ENCODE data around the gene SLC5A10. TPM values are rescaled to one million over a fixed set of nuclear protein-coding genes. Genes with fewer than 3 reads are reported as not detected.

The SLC5A10 gene
- polyA plus RNA-seq, 3 donors: 0.10 to 0.17 (median 0.12) TPM

DNA sequence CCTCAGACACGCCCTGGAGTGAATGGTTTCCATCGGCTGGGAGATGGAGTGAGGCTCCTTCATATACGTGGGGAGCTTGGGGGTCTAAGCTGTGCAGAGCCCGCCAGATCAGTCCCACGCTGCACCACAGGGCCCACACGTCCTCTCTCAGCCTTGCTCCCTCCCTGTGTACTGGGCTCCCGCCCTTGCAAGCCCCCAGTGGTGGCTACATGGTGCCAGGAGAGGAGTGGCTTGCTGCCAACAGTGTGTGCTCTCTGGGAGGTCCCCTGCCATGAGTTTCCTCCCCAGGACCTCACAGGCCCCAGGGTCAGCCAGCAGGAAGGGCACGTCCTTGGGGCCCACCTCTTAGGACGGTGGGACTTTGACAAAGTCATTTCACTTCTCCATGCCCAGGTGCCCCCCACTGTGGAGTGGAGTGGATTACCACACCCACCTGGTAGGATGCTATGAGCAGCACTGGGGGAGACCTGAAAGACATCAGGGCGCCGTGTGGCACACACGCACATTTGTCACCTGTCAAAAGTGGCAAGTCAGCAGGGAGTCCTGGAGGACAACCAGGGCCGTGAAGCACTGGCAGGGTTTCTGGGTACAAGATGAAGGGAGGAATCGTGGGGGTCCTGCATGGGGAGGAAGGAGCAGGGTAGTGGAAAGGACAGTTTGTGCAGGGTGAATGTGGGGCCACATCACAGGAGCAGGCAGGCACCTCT lies 13.7 kb downstream of the SLC5A10 start:
- Histone ChIP-seq H3K4me2 (replicated peaks; ENCODE audit: extremely low read depth, low read length, poor library complexity, severe bottlenecking) (no peak overlapping the region), H3K9ac (ENCODE audit: insufficient read depth, low read length, poor library complexity, severe bottlenecking) (no peak overlapping the region), H3K36me3 (replicated peaks in 1 of 2; ENCODE audit: control insufficient read depth in 1 of 2, insufficient read depth in 2 of 2, low read length in 2 of 2) (no peaks in the 10 kb centered on the region), H3K27ac (ENCODE audit: low read depth in 1 of 2, low read length in 2 of 2) (no peak overlapping the region), H3K4me1 (ENCODE audit: control insufficient read depth in 1 of 2, insufficient read depth in 2 of 2, low read length in 2 of 2) (peaks cover 18 to 20% of the 10 kb centered on the region in 2 donors), H3K79me2 (ENCODE audit: insufficient read depth, low read length) (no peaks in the 10 kb centered on the region), H3K9me3 (replicated peaks in 1 of 2; ENCODE audit: control insufficient read depth in 1 of 2, insufficient read depth in 1 of 2, low read length in 2 of 2) (no peaks in the 10 kb centered on the region), H2AFZ (ENCODE audit: insufficient read depth, low read depth, low read length, poor library complexity, severe bottlenecking) (no peak overlapping the region), H4K20me1 (ENCODE audit: insufficient read depth, low read length) (no peaks in the 10 kb centered on the region), H3K27me3 (ENCODE audit: control insufficient read depth in 2 of 2, insufficient read depth in 2 of 2, low read length in 2 of 2) (no peaks in the 10 kb centered on the region), H3K4me3 (replicated peaks in 1 of 3; ENCODE audit: low read depth in 2 of 3, low read length in 3 of 3) (no peak overlapping the region)
- no peak for DNase-seq
- TF ChIP-seq, protein P1, sequence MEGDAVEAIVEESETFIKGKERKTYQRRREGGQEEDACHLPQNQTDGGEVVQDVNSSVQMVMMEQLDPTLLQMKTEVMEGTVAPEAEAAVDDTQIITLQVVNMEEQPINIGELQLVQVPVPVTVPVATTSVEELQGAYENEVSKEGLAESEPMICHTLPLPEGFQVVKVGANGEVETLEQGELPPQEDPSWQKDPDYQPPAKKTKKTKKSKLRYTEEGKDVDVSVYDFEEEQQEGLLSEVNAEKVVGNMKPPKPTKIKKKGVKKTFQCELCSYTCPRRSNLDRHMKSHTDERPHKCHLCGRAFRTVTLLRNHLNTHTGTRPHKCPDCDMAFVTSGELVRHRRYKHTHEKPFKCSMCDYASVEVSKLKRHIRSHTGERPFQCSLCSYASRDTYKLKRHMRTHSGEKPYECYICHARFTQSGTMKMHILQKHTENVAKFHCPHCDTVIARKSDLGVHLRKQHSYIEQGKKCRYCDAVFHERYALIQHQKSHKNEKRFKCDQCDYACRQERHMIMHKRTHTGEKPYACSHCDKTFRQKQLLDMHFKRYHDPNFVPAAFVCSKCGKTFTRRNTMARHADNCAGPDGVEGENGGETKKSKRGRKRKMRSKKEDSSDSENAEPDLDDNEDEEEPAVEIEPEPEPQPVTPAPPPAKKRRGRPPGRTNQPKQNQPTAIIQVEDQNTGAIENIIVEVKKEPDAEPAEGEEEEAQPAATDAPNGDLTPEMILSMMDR (IDR thresholded peaks at IDR 0.05): no peak
- 65% methylated on average over 11 of the region's 14 CpGs for WGBS (ENCODE audit: insufficient coverage)
- no peaks in the 10 kb centered on the region for H3K9me3 Mint-ChIP-seq
- intact Hi-C loops (cut with micrococcal nuclease): no loop called here
- no peaks in the 10 kb centered on the region for H3K36me3 Mint-ChIP-seq
- H3K27me3 Mint-ChIP-seq (ENCODE audit: low read depth in 3 of 3): peaks cover 4 to 7% (median 4%) of the 10 kb centered on the region in 3 donors
- peaks cover 26% of the 10 kb centered on the region for H3K4me1 Mint-ChIP-seq
- no peak overlapping the region for H3K27ac Mint-ChIP-seq
- no peak overlapping the region for H3K4me3 Mint-ChIP-seq

DNA sequence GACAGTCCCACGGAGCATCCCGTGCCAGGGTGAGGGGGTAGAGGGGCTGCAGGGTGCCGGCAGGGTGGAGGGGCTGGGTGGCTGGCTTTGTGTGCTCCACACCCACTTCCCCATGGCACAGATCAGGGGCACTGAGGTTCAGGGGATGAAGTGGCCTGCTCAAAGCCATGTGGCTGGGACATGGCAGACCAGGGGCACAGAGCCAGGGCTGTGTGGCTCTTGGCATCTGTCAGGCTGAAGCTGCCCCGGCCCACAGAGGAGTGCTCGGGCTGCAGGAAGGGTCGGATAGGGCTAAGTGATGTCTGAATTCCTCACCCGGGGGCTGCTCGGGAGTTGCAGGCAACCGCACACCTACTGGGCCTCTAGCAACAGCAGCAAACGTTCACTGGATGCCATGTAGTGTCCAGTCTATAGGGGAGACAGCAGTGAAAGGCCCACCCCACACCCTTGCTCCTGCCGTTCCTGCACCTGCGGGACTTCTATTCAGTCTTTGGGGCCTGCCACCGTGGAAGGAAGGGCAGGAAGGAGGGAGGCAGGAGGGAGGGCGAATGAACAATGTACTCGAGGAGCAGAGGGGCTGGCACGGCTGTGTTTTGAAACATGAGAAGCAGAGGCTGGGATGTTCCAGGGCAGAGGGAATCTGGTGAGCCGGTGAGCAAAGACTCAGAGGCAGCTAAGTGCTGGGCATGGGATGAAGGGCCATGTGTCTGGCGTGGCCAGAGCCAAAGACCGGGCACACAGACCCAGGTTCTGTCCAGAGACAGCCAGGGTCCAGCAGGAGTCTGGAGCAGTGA lies 15.1 kb downstream of the SLC5A10 start:
- H3K27me3 Mint-ChIP-seq (ENCODE audit: low read depth in 3 of 3): peaks cover 4 to 11% (median 4%) of the 10 kb centered on the region in 3 donors
- no peak overlapping the region for H3K4me2 ChIP-seq (replicated peaks; ENCODE audit: extremely low read depth, low read length, poor library complexity, severe bottlenecking)
- H3K27ac Mint-ChIP-seq: no peak overlapping the region
- H3K36me3 ChIP-seq (replicated peaks in 1 of 2; ENCODE audit: control insufficient read depth in 1 of 2, insufficient read depth in 2 of 2, low read length in 2 of 2): no peaks in the 10 kb centered on the region
- 53% methylated on average over 13 of the region's 19 CpGs for WGBS (ENCODE audit: insufficient coverage)
- no peak overlapping the region for H3K4me3 Mint-ChIP-seq
- H3K9me3 Mint-ChIP-seq: no peaks in the 10 kb centered on the region
- H3K27me3 ChIP-seq (ENCODE audit: control insufficient read depth in 2 of 2, insufficient read depth in 2 of 2, low read length in 2 of 2): no peaks in the 10 kb centered on the region
- H4K20me1 ChIP-seq (ENCODE audit: insufficient read depth, low read length): no peaks in the 10 kb centered on the region
- no peak overlapping the region for H2AFZ ChIP-seq (ENCODE audit: insufficient read depth, low read depth, low read length, poor library complexity, severe bottlenecking)
- intact Hi-C loops (cut with micrococcal nuclease): no loop called here
- TF ChIP-seq, protein P1 (IDR thresholded peaks at IDR 0.05): no peak
- no peaks in the 10 kb centered on the region for H3K9me3 ChIP-seq (replicated peaks in 1 of 2; ENCODE audit: control insufficient read depth in 1 of 2, insufficient read depth in 1 of 2, low read length in 2 of 2)
- H3K4me1 ChIP-seq (ENCODE audit: control insufficient read depth in 1 of 2, insufficient read depth in 2 of 2, low read length in 2 of 2): peaks cover 18 to 20% of the 10 kb centered on the region in 2 donors
- no peak overlapping the region for H3K27ac ChIP-seq (ENCODE audit: low read depth in 1 of 2, low read length in 2 of 2)
- H3K4me3 ChIP-seq (replicated peaks in 1 of 3; ENCODE audit: low read depth in 2 of 3, low read length in 3 of 3): no peak overlapping the region
- H3K4me1 Mint-ChIP-seq: peaks cover 24% of the 10 kb centered on the region
- no peak for DNase-seq
- H3K36me3 Mint-ChIP-seq: no peaks in the 10 kb centered on the region
- H3K9ac ChIP-seq (ENCODE audit: insufficient read depth, low read length, poor library complexity, severe bottlenecking): no peak overlapping the region
- H3K79me2 ChIP-seq (ENCODE audit: insufficient read depth, low read length): no peaks in the 10 kb centered on the region
